ENCODE results near the gene PLAC1.

DNA sequence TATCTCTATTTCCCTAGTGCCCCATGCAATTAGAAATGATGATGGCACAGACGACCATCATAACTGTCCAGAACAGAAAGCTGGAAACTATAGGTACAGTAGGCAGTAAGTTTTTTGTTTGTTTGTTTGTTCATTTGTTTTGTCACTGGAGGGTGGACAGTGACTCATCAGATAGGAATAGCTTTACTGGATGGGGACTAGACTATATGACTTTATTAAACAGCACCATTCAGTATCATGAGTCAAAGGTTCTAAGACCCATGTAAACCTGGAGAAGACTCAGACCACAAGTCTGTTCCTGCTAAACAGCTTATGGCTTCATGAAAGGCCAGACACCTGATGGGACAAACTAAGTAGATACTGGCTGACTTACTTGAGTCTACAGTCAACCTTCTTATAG, 38.4 kb downstream of the PLAC1 start:
- TF ChIP-seq, protein P1, sequence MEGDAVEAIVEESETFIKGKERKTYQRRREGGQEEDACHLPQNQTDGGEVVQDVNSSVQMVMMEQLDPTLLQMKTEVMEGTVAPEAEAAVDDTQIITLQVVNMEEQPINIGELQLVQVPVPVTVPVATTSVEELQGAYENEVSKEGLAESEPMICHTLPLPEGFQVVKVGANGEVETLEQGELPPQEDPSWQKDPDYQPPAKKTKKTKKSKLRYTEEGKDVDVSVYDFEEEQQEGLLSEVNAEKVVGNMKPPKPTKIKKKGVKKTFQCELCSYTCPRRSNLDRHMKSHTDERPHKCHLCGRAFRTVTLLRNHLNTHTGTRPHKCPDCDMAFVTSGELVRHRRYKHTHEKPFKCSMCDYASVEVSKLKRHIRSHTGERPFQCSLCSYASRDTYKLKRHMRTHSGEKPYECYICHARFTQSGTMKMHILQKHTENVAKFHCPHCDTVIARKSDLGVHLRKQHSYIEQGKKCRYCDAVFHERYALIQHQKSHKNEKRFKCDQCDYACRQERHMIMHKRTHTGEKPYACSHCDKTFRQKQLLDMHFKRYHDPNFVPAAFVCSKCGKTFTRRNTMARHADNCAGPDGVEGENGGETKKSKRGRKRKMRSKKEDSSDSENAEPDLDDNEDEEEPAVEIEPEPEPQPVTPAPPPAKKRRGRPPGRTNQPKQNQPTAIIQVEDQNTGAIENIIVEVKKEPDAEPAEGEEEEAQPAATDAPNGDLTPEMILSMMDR (IDR thresholded peaks at IDR 0.05 in 2 of 3, conservative IDR thresholded peaks at IDR 0.05 in 1 of 3; ENCODE audit: borderline replicate concordance in 1 of 3, insufficient read depth in 1 of 3, low read depth in 2 of 3, low read length in 2 of 3): no peak
- no peak for TF ChIP-seq EZH2 (IDR thresholded peaks at IDR 0.05)
- no peak for TF ChIP-seq EGR1 (IDR thresholded peaks at IDR 0.05; ENCODE audit: low read depth)
- TF ChIP-seq POLR2AphosphoS5 (IDR thresholded peaks at IDR 0.05; ENCODE audit: low read depth, low read length): no peak
- no peak for TF ChIP-seq EZH2phosphoT487 (IDR thresholded peaks at IDR 0.05; ENCODE audit: borderline replicate concordance)
- TF ChIP-seq, protein P2, sequence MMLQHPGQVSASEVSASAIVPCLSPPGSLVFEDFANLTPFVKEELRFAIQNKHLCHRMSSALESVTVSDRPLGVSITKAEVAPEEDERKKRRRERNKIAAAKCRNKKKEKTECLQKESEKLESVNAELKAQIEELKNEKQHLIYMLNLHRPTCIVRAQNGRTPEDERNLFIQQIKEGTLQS (IDR thresholded peaks at IDR 0.05): no peak
